GM12873 (cell line): ENCODE results near the gene ITLN2.

Experiments
- TF ChIP-seq, protein P1 (sequence below): IDR thresholded peaks from 2 replicates; pipeline ENCODE4 v1.5.1; 2012; ENCODE audit warnings: low read depth, mild to moderate bottlenecking, moderate library complexity, low read length, control low read depth; ENCODE audit not compliant: insufficient read depth; ENCODE audit errors: missing control alignments

Gene ITLN2

DNA sequence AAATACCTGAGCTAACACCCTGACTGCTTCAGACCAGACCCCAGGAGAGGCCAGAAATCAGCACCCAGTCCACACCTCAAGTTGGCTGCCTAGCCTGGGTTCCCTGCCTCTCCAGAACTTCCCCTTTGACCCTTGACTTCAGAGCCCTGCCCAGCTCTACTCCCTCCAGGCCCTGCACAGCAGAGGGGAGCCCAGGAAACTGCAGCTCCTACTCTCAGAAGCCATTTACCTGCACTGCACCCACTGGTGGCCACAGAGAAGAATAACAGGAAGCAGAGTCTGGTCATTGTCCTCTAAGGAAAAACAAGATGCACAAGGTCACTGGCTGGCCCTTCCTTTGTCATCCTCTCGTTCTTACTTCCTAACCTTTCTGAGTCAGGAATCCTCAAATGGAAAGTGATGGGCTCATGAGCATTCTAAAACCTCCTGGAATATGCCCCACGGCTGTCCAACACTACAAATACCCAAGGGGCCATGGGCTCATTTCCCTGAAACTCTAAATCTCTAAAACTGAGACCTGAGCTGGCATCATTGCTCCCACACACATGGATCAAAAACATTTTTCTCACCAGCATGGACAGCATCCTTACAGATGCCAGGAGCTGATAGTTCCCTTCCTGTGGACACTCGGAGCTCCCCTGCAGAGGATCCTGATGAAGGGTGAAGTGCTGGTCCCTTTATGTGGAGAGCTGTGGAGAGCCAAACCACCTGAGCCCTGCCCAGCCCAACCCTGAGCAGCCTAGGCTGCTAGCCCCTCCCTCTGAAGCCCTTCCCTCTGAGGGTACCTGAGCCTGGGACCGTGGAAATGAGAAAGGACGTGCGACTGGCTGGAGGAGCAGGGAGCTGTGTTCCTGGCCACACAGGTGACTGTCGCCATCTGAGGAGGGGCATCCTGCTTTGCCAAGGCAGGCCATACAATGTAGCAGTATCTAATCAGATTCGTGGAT lies at the start of gene ITLN2:
ITLN2 (minus strand) TSS at position 652 of the 947 bp plus-strand sequence; CDS start at position 584, 68 bp downstream.
- TF ChIP-seq, protein P1, sequence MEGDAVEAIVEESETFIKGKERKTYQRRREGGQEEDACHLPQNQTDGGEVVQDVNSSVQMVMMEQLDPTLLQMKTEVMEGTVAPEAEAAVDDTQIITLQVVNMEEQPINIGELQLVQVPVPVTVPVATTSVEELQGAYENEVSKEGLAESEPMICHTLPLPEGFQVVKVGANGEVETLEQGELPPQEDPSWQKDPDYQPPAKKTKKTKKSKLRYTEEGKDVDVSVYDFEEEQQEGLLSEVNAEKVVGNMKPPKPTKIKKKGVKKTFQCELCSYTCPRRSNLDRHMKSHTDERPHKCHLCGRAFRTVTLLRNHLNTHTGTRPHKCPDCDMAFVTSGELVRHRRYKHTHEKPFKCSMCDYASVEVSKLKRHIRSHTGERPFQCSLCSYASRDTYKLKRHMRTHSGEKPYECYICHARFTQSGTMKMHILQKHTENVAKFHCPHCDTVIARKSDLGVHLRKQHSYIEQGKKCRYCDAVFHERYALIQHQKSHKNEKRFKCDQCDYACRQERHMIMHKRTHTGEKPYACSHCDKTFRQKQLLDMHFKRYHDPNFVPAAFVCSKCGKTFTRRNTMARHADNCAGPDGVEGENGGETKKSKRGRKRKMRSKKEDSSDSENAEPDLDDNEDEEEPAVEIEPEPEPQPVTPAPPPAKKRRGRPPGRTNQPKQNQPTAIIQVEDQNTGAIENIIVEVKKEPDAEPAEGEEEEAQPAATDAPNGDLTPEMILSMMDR, result peak; percentile 94

DNA sequence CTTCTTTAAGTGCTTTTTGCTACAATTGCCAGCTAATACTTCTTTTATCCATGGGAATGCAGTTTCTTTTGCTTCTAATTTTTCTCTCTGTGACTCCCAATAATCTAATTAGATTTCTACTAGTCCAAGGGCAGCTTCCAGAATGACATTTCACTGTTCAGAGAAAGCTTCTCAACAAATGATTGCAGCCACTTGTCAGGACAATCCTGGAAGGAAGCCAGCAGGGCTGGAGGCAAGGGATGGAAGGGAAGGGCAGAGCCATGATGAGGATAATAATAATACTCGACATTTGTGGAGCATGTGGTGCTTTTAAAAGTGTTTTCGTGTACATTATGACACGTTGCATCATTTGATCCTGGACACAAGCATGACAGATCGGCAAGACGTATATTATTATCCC lies 46.9 kb upstream of the ITLN2 start:
- TF ChIP-seq, protein P1, result no peak

DNA sequence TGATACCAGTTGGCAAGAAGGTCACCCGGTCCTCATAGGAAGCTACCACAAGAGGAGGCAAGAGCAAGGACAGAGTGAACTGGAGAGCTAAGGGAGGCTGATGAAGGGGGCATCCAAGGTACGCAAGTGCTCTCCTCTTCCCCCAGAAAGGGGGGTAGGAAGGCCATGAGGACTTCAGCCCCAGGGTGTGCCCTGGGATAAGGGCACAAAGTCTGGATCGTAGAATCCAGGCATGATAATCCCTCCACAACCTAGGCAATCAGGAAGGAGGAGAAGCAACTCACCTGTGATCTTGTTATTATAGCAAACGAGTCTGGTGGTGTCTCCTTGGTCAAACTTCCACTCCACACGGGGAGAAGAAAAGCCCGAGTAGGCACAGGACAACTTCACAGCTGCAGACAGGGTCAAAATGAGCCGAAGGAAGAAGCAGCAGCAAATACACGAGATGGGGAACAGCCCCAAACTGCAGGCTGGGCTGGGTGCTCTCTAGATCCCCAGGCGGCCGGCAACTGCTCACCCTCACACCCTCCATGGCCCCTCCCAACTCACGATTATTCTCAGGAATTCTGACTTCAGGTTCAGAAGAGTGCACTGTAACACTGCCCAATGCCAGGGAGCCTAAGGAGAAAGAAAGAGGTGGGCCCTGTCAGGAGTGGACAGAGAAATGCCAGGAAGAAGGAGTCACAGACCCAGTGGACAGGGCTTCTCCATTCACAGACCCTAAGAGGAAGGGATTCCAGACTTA lies 46.3 kb upstream of the ITLN2 start:
- TF ChIP-seq, protein P1, result no peak

DNA sequence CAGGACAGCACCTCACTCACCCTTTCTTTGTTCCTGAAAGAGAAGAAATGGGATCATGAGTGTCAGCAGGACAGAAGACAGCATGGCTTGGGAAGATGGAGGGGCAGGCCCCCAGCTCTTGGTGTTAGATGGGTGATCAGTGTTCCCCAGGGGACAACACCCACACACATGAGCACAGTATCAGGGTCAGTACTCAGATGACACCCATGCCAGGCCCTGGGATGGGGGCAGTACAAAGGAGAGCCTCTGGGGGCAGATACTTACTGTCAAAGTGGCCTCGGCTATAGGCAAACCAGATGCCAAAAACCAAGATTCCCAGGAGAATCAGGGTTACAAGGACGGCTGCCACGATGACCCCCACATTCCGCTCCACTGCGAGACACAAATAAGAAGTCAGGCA lies 44.8 kb upstream of the ITLN2 start:
- TF ChIP-seq, protein P1, result peak; percentile 27

DNA sequence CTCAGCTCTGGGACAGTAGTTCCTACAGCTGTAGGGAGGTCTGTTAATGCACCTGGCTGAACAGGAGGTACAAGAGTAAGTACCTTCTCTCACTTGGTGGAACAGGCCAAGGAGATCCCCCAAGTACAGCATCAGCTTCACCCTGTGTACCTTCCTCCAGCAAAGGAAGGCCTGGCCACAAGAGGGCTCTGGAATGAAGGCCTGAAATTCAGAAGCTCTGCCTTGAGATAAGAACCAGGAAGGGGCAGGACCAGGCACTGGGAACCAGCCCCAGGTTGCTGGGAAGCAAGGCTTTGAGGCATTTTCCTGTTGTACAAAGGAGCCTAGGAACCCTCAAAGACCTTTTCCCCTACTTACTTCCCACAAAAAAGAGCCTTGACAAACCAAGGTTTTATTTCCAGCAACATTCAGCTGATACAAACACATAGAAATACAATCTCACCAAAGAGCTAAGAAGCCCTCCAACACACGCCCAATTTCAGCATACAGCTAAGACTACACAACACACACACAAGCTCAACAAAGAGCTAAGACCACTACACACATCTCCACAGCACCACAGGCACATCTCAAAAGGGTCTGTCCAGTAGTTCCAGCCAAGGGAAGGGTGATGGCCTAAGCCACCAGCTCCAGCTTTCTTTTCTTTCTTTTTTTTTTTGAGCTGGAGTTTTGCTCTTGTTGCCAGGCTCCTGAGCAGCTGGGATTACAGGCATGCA lies 42.9 kb upstream of the ITLN2 start:
- TF ChIP-seq, protein P1, result peak; percentile 72

DNA sequence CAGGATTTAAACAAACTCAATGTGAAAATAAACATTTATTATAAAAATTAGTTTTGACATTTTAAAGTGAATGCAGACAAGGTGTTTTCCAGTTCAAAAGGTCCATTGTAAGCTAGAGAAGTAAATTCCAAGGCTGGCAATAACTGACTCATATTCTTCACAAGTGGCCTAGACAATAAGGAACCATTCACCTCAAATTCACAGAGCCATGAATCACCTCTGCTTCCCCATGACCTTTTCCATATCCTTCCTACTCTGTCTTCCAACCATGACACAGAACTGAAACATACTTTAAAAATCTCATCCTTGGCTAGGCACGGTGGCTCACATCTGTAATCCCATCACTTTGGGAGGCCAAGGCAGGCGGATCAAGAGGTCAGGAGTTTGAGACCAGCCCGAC lies 41.6 kb upstream of the ITLN2 start:
- TF ChIP-seq, protein P1, result no peak
